Type B pancreatic cell (in vitro differentiated cells): ENCODE results near the gene RASGEF1C. TPM values are rescaled to one million over a fixed set of nuclear protein-coding genes. Genes with fewer than 3 reads are reported as not detected.

Experiments used
- DNase-seq: peaks from one replicate; pipeline ENCODE4 v3.0.0; 2021; ENCODE audit warnings: mixed read lengths; ENCODE audit not compliant: unreplicated experiment; ENCODE audit errors: extremely low spot score
- H3K27ac Mint-ChIP-seq: 2 replicates; pipeline ENCODE4 v1.8.0; 2021; ENCODE audit warnings: mild to moderate bottlenecking, mixed read lengths
- H3K27me3 Mint-ChIP-seq: 2 replicates; pipeline ENCODE4 v1.8.0; 2021; ENCODE audit warnings: mixed read lengths
- H3K36me3 Mint-ChIP-seq: 2 replicates; pipeline ENCODE4 v1.8.0; 2021; ENCODE audit warnings: mixed read lengths
- H3K4me1 Mint-ChIP-seq: one replicate; pipeline ENCODE4 v1.8.0; 2021; ENCODE audit warnings: mixed read lengths; ENCODE audit not compliant: unreplicated experiment
- H3K4me3 Mint-ChIP-seq: 2 replicates; pipeline ENCODE4 v1.8.0; 2021; ENCODE audit warnings: mild to moderate bottlenecking, mixed read lengths
- H3K9me3 Mint-ChIP-seq: 2 replicates; pipeline ENCODE4 v1.8.0; 2021; ENCODE audit warnings: mixed read lengths
- total RNA-seq: library from RNA; stranded (reverse); gene quantifications from 2 replicates; pipeline ENCODE4 v1.2.1, GENCODE V29; 2021; ENCODE audit warnings: low replicate concordance
- TF ChIP-seq, protein P1 (sequence below): fragments of 200-600 bp; sonication (generic); conservative IDR thresholded peaks from 2 replicates; pipeline ENCODE4 v1.5.0; 2021; ENCODE audit warnings: antibody characterized with exemption, mild to moderate bottlenecking

The RASGEF1C gene
- total RNA-seq, 1 donor from 2014 or later, result 0.77 TPM

DNA sequence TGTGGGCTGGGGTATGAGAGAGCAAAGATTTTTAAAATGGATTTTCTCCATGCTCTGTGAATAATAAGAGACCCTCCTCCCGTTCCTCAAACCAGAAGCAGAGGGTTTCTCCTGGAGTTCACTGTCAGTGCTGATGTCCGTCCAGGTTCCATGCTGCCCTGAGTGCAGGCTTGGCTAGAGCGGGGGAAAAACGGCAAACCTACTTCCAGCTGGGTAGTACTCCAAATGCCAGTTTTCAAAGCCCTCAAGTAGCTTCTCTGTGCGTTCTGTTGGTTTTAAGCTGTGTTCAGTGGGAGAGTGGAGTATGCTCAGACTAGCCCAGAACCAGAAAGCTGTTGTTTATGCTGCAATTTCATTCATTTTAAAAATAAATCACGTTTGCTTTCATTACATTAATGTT, 40.3 kb downstream of the RASGEF1C start:
- no peaks in the 10 kb centered on the region for H3K36me3 Mint-ChIP-seq
- H3K27me3 Mint-ChIP-seq, result no peaks in the 10 kb centered on the region
- no peak overlapping the region for H3K27ac Mint-ChIP-seq
- H3K4me3 Mint-ChIP-seq, result no peak overlapping the region
- peaks cover 13% of the 10 kb centered on the region for H3K4me1 Mint-ChIP-seq
- TF ChIP-seq, protein P1, sequence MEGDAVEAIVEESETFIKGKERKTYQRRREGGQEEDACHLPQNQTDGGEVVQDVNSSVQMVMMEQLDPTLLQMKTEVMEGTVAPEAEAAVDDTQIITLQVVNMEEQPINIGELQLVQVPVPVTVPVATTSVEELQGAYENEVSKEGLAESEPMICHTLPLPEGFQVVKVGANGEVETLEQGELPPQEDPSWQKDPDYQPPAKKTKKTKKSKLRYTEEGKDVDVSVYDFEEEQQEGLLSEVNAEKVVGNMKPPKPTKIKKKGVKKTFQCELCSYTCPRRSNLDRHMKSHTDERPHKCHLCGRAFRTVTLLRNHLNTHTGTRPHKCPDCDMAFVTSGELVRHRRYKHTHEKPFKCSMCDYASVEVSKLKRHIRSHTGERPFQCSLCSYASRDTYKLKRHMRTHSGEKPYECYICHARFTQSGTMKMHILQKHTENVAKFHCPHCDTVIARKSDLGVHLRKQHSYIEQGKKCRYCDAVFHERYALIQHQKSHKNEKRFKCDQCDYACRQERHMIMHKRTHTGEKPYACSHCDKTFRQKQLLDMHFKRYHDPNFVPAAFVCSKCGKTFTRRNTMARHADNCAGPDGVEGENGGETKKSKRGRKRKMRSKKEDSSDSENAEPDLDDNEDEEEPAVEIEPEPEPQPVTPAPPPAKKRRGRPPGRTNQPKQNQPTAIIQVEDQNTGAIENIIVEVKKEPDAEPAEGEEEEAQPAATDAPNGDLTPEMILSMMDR, result no peak
- no peak for DNase-seq
- H3K9me3 Mint-ChIP-seq, result no peaks in the 10 kb centered on the region

DNA sequence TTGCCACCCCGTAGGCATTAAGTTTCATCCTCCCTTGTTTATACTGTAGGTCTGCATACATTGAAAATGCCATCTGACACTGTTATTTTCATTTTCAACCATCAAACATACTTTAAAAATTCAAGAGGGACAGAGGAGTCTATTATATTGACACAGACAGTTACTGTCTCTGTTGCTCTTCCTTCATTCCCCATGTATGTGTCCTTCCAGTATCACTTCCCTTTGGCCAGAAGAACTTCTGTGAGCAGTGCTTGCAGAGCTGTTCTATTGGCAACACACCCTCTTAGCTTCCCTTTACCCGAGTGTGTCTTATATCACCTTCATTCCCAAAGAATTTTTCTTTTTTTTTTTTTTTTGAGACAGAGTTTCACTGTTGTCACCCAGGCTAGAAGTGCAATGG, 42.8 kb downstream of the RASGEF1C start:
- Mint-ChIP-seq H3K27ac (no peak overlapping the region), H3K36me3 (no peaks in the 10 kb centered on the region), H3K9me3 (no peaks in the 10 kb centered on the region), H3K27me3 (no peaks in the 10 kb centered on the region), H3K4me1 (peaks cover 4% of the 10 kb centered on the region), H3K4me3 (no peak overlapping the region)
- no peak for DNase-seq
- TF ChIP-seq, protein P1, result no peak

DNA sequence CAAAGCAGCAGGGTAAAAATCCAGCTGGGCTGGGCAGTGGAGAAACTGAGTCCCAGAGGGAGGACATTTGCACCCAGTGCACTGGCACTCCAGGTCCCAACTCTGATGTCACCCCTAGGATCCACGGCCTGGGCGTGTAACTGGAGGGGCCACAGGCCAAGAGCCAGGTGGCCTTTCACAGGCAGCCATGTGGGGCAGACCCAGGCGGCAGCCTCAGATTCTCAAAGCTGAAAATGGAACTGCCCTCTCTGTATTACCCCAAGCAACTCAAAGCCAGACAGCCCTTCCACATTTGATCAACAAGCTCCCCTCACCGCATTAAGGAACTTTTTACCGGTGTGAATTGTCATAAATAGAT, 46.7 kb downstream of the RASGEF1C start:
- H3K27me3 Mint-ChIP-seq, result peaks cover 3% of the 10 kb centered on the region
- H3K27ac Mint-ChIP-seq, result no peak overlapping the region

DNA sequence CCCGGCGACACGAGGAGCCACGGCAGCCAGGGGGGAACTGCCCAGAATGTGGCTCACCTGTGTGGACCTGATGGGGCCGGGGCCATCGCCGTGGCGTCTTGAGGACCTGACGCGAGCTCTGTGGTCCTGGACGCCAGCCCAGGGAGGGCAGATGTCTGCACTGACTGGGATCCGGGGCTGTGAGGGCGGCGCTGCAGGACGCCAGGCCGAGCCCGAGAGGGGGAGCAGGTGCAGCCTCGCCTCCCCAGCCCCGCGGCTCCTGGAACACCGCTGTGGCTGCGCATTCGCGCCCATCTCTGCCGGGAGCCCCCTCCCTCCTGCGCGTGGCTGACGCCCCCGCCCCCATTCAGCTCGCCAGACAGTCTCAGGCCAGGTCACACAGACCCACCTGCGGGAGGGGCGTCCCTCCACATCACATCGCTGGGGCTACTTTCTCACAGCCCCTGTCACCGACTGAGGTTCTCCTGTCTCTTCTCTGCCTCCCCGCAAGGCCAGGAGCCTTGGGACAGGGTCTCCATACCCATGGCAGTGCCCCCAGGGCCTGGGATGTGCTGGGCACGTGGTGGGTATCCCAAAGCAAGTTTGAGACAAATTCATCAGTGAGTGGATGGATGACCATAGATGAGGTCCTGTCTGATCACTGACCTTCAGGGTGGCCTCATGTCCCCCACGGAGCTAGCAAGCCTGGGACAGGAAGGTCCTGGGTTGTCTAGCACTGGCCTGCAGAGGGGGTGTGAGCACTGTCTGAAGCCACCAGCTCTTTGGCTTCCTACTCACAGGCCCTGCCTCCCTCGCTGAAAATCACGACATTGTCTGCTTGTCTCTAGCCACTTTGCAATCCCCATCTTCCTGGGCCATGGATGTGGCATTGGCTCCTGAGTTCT, 47.3 kb downstream of the RASGEF1C start:
- H3K27ac Mint-ChIP-seq, result no peak overlapping the region
- TF ChIP-seq, protein P1, result peak; percentile 33
- no peak overlapping the region for H3K4me3 Mint-ChIP-seq
- H3K9me3 Mint-ChIP-seq, result no peaks in the 10 kb centered on the region
- peaks cover 3% of the 10 kb centered on the region for H3K27me3 Mint-ChIP-seq
- no peaks in the 10 kb centered on the region for H3K4me1 Mint-ChIP-seq
- no peak for DNase-seq
- H3K36me3 Mint-ChIP-seq, result no peaks in the 10 kb centered on the region

More for the DNA sequence above, 46.7 kb downstream of the RASGEF1C start:
- no peak for DNase-seq
- TF ChIP-seq, protein P1, result no peak
- no peaks in the 10 kb centered on the region for H3K9me3 Mint-ChIP-seq
- H3K4me3 Mint-ChIP-seq, result no peak overlapping the region
- H3K4me1 Mint-ChIP-seq, result no peaks in the 10 kb centered on the region
- no peaks in the 10 kb centered on the region for H3K36me3 Mint-ChIP-seq

DNA sequence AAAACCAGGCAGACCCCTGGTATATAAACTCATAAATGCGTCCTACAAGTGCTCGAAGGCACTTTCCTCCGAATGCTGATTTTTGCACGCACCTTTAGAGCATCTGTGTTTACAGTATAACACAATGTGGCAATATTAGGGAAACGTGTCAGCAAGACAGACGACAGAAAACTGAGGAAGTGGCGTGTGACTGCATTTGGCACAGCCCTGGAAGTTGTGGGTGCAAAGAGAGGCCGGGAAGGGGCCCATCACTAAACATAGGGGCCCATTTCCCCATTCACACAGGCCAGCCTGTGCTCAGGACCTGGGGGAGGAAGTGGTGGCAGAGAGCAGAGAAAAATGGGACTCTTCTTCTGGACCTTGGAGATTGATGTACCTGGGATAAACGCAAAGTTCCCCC, 48.2 kb downstream of the RASGEF1C start:
- H3K4me3 Mint-ChIP-seq, result no peak overlapping the region
- H3K36me3 Mint-ChIP-seq, result no peaks in the 10 kb centered on the region
- no peak overlapping the region for H3K27ac Mint-ChIP-seq
- TF ChIP-seq, protein P1, result no peak
- DNase-seq, result no peak
- no peaks in the 10 kb centered on the region for H3K9me3 Mint-ChIP-seq
- H3K27me3 Mint-ChIP-seq, result peaks cover 3% of the 10 kb centered on the region
- no peaks in the 10 kb centered on the region for H3K4me1 Mint-ChIP-seq
